Endothelial cell (in vitro differentiated cells): ENCODE results near the gene MAPK8IP1. TPM values are rescaled to one million over a fixed set of nuclear protein-coding genes. Genes with fewer than 3 reads are reported as not detected.

ENCODE experiments used
- DNase-seq: peaks from one replicate; pipeline ENCODE4 v3.0.0; 2021; ENCODE audit warnings: low spot score
- H3K27ac Mint-ChIP-seq: one replicate; pipeline ENCODE4 v1.8.0; 2021; ENCODE audit warnings: mixed read lengths, inconsistent platforms; ENCODE audit not compliant: unreplicated experiment
- H3K27me3 Mint-ChIP-seq: one replicate; pipeline ENCODE4 v1.8.0; 2021; ENCODE audit warnings: mild to moderate bottlenecking, moderate library complexity, mixed read lengths, inconsistent platforms; ENCODE audit not compliant: unreplicated experiment
- H3K36me3 Mint-ChIP-seq: one replicate; pipeline ENCODE4 v1.8.0; 2021; ENCODE audit warnings: mild to moderate bottlenecking, low read depth, mixed read lengths, inconsistent platforms; ENCODE audit not compliant: unreplicated experiment
- H3K4me1 Mint-ChIP-seq: one replicate; pipeline ENCODE4 v1.8.0; 2021; ENCODE audit warnings: mild to moderate bottlenecking, mixed read lengths, inconsistent platforms; ENCODE audit not compliant: unreplicated experiment
- H3K4me3 Mint-ChIP-seq: one replicate; pipeline ENCODE4 v1.8.0; 2021; ENCODE audit warnings: mild to moderate bottlenecking, mixed read lengths, inconsistent platforms; ENCODE audit not compliant: unreplicated experiment
- H3K9me3 Mint-ChIP-seq: one replicate; pipeline ENCODE4 v1.8.0; 2021; ENCODE audit warnings: mixed read lengths, inconsistent platforms; ENCODE audit not compliant: unreplicated experiment
- total RNA-seq: library from RNA; stranded (reverse); fragmentation: NEBNext Ultra II Directional; extraction: Animal tissue kit (Norgen Biotek cat#: 25700); gene quantifications from one replicate; pipeline ENCODE4 v1.2.1, GENCODE V29; 2021; ENCODE audit not compliant: unreplicated experiment
- TF ChIP-seq, protein P1 (sequence below): fragments of 200-600 bp; sonication (generic); IDR thresholded peaks from one replicate; pipeline ENCODE4 v1.5.0; 2021; ENCODE audit warnings: antibody characterized with exemption; ENCODE audit not compliant: unreplicated experiment

MAPK8IP1 gene
- total RNA-seq, 1 donor from 2014 or later, result 3.7 TPM

DNA sequence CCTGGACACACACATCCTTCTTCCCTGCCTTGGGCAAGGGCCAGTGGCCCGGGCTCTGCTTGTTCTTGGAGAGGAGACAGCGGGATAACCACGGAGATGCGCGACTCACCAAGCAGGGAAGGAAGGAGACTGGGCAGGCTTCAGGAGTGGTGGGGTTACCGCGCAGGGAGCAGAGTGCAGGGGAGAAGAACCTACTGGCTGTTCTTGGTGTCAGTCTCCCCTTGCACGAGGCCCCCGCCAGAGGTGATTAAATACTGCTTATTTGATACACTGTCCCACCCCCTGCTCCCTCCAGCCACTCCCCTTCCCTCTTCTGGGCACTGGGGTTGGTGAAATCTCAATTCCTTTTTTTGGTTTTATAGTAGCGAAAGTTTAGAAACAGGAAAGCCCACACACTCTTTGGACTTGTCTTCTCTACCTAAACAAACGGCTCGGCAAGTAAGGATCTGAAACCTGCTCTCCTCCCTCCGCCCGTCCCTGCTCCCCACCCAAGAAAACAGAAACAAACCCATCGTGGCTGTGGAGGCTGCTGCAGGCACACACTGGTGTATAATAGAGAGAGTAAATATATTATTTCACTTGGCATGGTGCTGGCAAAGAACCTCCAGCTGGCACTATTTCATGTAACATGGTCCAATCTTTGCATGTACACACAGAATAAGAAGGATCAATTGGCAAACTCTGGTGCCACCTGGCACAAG is 47.8 kb downstream of the MAPK8IP1 start:
- H3K9me3 Mint-ChIP-seq, result no peaks in the 10 kb centered on the region
- no peak overlapping the region for H3K4me3 Mint-ChIP-seq
- TF ChIP-seq, protein P1, sequence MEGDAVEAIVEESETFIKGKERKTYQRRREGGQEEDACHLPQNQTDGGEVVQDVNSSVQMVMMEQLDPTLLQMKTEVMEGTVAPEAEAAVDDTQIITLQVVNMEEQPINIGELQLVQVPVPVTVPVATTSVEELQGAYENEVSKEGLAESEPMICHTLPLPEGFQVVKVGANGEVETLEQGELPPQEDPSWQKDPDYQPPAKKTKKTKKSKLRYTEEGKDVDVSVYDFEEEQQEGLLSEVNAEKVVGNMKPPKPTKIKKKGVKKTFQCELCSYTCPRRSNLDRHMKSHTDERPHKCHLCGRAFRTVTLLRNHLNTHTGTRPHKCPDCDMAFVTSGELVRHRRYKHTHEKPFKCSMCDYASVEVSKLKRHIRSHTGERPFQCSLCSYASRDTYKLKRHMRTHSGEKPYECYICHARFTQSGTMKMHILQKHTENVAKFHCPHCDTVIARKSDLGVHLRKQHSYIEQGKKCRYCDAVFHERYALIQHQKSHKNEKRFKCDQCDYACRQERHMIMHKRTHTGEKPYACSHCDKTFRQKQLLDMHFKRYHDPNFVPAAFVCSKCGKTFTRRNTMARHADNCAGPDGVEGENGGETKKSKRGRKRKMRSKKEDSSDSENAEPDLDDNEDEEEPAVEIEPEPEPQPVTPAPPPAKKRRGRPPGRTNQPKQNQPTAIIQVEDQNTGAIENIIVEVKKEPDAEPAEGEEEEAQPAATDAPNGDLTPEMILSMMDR, result no peak
- H3K4me1 Mint-ChIP-seq, result no peaks in the 10 kb centered on the region
- peaks cover 12% of the 10 kb centered on the region for H3K27me3 Mint-ChIP-seq
- no peak for DNase-seq
- H3K27ac Mint-ChIP-seq, result no peak overlapping the region
- H3K36me3 Mint-ChIP-seq, result peaks cover 20% of the 10 kb centered on the region

DNA sequence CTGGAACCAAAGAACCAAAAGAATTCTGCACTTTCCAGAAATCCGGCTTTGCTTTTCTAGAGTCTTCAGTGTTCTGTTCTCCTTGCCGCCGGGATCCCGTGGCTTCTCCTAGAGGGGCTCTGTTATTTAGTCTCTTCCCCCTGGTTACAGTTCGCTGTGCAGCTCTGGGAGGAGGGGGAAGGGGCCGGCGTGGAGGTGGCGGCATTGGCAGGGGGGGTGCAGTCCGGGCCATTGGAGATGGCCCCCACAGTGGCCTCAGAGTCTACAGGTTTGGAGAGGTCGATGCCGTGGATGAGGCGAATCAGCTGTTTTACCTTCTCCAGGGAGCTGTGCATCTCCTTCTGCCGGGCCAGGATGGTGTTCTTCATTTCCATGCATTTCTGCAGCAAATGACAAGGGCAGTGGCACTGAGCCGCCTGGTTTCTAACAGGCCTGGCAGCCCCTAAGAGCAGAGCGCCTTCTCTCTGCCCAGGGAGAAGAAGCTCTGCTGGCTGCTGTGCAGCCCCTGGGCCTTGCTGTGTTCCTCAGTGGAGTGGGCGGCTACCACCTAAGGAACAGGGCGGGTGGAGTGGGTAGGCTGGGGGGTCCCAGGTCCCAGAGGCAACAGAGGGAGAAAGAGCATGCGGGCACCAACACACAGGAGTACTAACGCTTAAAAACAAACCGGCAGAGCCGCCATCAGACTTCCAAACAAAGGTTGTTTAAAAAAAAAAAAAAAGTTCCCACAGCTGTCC is 48.6 kb downstream of the MAPK8IP1 start:
- Mint-ChIP-seq H3K9me3 (no peaks in the 10 kb centered on the region), H3K27me3 (peaks cover 10% of the 10 kb centered on the region), H3K36me3 (peaks cover 20% of the 10 kb centered on the region), H3K27ac (no peak overlapping the region), H3K4me3 (no peak overlapping the region), H3K4me1 (no peaks in the 10 kb centered on the region)
- DNase-seq, result no peak
- TF ChIP-seq, protein P1, result no peak

DNA sequence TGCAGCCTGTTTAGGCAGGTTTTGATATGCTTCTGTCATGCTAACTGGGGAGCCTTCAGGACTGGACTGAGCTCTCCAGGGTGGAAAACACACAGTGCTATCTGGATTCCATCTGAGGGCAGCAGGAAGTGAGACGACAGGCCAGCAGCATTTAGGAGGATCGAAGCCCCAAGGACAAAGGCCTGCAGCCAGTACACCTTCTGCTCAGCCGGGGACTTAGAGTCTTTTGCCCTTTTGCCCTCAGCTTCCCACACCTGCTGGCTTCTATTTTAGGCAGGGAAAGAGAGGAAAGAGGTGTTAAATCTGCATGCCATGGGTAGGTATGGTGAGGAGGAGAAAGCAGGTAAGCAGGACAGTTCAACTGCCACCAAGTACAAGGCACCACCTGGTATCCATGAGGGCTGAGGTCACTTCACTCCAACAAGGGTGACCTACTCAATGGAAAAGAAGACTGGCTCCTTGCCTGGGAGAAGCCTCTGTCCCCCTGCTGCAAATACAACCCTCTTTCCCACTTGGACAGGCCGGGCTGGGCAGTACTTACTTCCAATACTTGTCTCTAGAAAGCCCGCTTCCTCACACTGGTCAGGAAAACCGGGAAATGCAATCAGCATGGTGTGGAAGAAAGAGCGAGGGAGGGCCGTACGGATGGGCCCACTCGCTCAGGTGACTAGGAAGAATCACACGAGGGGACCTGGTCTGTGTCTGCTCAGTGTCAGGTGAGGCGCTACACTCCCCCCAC is 49.3 kb downstream of the MAPK8IP1 start:
- H3K36me3 Mint-ChIP-seq, result peaks cover 19% of the 10 kb centered on the region

DNA sequence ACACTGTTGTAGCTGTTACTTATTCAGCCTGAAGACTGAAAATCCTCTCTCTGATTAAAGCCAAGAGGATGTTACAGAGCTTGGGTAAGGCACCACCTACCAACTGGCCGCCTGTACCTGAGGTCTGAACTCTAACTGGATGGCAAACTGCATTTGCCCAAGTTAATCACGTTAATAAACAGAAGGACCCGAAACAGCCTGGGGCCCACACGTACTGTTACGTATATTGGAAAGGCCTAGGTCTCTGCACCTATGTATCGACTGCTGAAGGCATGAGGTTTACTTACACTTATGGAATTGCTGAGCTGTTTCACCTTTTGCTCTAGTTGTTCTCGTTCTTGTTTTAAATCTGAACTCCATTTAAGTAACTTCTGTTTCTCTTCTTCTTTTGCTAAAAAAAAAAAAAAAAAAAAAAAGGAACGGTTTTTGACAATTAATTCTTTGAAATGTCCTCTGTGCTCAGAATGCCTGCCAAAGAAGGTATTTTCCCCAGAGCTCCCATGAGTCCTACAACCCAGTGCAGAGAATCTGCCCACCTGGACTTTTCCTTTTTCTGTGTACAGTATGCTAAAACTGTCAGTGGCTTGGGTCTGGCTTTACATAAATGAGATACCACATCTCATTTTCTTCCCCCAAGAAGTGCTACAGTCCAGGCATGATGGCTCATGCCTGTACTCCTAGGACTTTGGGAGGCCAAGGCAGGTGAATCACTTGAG is 50.1 kb downstream of the MAPK8IP1 start:
- no peak overlapping the region for H3K27ac Mint-ChIP-seq
- TF ChIP-seq, protein P1, result no peak
- H3K4me3 Mint-ChIP-seq, result no peak overlapping the region
- H3K4me1 Mint-ChIP-seq, result no peaks in the 10 kb centered on the region
- no peak for DNase-seq
- H3K27me3 Mint-ChIP-seq, result peaks cover 5% of the 10 kb centered on the region
- no peaks in the 10 kb centered on the region for H3K9me3 Mint-ChIP-seq
- peaks cover 15% of the 10 kb centered on the region for H3K36me3 Mint-ChIP-seq

More for the DNA sequence above, 49.3 kb downstream of the MAPK8IP1 start:
- Mint-ChIP-seq H3K4me3 (no peak overlapping the region), H3K4me1 (no peaks in the 10 kb centered on the region), H3K27ac (no peak overlapping the region), H3K27me3 (peaks cover 7% of the 10 kb centered on the region), H3K9me3 (no peaks in the 10 kb centered on the region)
- DNase-seq, result no peak
- TF ChIP-seq, protein P1, result no peak
